CD4-positive, alpha-beta T cell treated with Interleukin-15 for 1 hour (primary cell): ENCODE data around the gene MYH10.
A peak's percentile ranks its signal among the peaks of the same experiment; 100 is the strongest.

ENCODE experiments used
- DNase-seq: peaks from one replicate; pipeline ENCODE4 v3.0.0-alpha.2; 2020

Gene MYH10

GRCh38 chr17:8647956-8648355 lies 17.4 kb upstream of the MYH10 start:
- DNase-seq, result no peak

GRCh38 chr17:8647202-8647601 lies 16.7 kb upstream of the MYH10 start:
- DNase-seq, result no peak

GRCh38 chr17:8644507-8644902 lies 14.0 kb upstream of the MYH10 start:
- no peak for DNase-seq

GRCh38 chr17:8643855-8644506 lies 13.5 kb upstream of the MYH10 start:
- DNase-seq, result no peak

- DNase-seq, result no peak
Measured at GRCh38 chr17:8639709-8640108, 9.2 kb upstream of the MYH10 start.

- no peak for DNase-seq
Measured at GRCh38 chr17:8632061-8632460, 1.5 kb upstream of the MYH10 start.

GRCh38 chr17:8631554-8631877 lies 991 bp upstream of the MYH10 start:
- DNase-seq, result no peak

GRCh38 chr17:8630802-8631553 lies 453 bp upstream of the MYH10 start:
- peak; percentile 90 for DNase-seq

- DNase-seq, result no peak
Measured at GRCh38 chr17:8629371-8630226, 926 bp downstream of the MYH10 start.

GRCh38 chr17:8628609-8629169 lies 1.8 kb downstream of the MYH10 start:
- DNase-seq, result no peak

- no peak for DNase-seq
Measured at GRCh38 chr17:8628172-8628571, 2.4 kb downstream of the MYH10 start.

- DNase-seq, result no peak
Measured at GRCh38 chr17:8623591-8623990, 6.9 kb downstream of the MYH10 start.

GRCh38 chr17:8622191-8622590 lies 8.3 kb downstream of the MYH10 start:
- no peak for DNase-seq

- DNase-seq, result no peak
Measured at GRCh38 chr17:8621585-8621984, 8.9 kb downstream of the MYH10 start.

GRCh38 chr17:8619294-8619693 lies 11.2 kb downstream of the MYH10 start:
- no peak for DNase-seq

GRCh38 chr17:8618825-8619224 lies 11.7 kb downstream of the MYH10 start:
- no peak for DNase-seq

GRCh38 chr17:8614988-8615387 lies 15.5 kb downstream of the MYH10 start:
- no peak for DNase-seq

GRCh38 chr17:8611619-8612298 lies 18.8 kb downstream of the MYH10 start:
- DNase-seq, result no peak

- no peak for DNase-seq
Measured at GRCh38 chr17:8611137-8611536, 19.4 kb downstream of the MYH10 start.

GRCh38 chr17:8610558-8610957 lies 20.0 kb downstream of the MYH10 start:
- DNase-seq, result no peak

GRCh38 chr17:8609910-8610309 lies 20.6 kb downstream of the MYH10 start:
- no peak for DNase-seq

GRCh38 chr17:8608001-8608400 lies 22.5 kb downstream of the MYH10 start:
- DNase-seq, result no peak

GRCh38 chr17:8606401-8606800 lies 24.1 kb downstream of the MYH10 start:
- no peak for DNase-seq
